Epithelial cell of prostate (primary cell): ENCODE results near the gene KDM4C.
A peak's percentile ranks its signal among the peaks of the same experiment; 100 is the strongest.
"Not testable (repeated sequence)": the region's sequence is repeated elsewhere in the genome, so short reads cannot be mapped to it uniquely, and the experiment has no call there.

Source experiments
- DNase-seq: peaks from one replicate; pipeline ENCODE4 v3.0.0-alpha.2; 2011; ENCODE audit warnings: low read depth, low spot score
- H3K27ac ChIP-seq: fragments of 450-650 bp; 2 replicates; pipeline ENCODE4 v1.5.1; 2017; ENCODE audit warnings: mild to moderate bottlenecking

KDM4C gene

DNA sequence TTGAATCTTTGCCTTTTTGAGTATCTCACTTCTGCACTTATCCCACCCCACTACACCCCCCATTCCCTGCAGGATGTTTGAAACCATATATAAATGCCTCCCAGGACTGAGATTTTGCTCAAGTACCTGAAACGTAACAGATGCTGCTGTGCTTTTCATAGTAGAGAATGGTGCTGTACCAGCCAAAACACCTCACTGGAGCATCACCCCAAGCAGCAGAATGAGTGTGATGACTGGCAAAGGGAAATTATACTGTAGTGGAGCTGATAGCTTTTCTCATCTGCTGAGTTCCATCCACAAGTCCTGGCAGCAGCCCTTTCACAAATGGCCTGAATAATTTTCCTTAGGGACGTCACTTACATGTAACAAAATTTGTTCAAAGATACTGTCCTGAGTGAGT, 246.1 kb downstream of the KDM4C start:
- no peak for DNase-seq
- H3K27ac ChIP-seq = no peak overlapping the region

DNA sequence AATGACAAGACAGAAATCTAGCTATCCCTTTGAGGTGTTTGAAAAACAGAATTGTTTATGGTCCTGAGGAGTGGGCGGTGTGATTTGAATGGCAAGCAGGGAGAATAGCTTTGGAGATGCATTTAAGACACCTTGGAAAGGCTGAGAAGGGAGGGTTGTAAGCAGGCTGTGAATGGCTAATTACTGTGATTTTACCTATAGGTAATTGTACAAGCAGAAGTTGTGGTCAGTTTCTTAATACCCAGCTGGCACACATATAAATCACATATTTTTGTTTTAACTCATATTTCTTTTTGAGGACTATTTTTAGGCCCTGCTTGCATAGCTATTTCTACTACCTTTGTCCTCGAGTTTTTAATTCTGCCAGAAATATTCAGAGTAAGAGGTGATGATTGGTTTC, 248.6 kb downstream of the KDM4C start:
- no peak for DNase-seq
- H3K27ac ChIP-seq = no peak overlapping the region

DNA sequence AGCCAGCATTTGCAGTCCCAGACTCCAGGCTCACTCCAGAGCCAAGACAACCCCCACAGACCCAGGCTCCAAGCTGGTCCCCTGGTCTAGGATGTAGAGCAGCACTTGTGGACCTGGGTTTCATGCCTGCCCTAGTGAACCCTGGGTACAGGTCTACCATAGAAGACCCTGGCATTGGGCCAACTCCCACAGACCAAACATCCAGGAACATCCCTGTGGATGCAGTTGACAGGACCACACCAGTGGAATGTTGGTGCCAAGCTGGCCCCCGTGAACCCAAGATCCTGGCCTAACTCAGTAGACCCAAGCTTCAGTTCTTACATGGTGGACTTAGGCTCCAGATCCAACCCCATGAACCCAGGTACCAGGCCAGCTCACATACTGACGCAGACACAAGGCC, 250.6 kb downstream of the KDM4C start:
- DNase-seq = no peak
- H3K27ac ChIP-seq = no peak overlapping the region

DNA sequence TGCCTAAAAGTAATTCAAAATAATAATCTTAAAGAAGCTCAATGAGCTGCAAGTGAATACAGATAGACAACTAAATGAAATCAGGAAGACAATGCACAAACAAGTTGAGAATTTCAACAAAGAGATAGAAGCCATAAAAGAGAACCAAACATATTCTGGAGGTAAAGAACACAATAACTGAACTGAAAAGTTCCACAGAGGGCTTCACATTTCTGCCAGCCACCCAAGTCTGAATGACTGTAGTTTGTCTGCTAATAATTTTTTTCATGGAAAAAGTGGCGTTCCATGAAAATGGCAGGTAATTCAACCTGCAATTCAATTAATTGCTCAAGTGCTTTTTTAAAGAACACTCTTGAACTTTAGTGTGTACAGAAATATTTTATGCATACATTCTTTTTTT, 251.3 kb downstream of the KDM4C start:
- no peak overlapping the region for H3K27ac ChIP-seq
- DNase-seq = no peak

DNA sequence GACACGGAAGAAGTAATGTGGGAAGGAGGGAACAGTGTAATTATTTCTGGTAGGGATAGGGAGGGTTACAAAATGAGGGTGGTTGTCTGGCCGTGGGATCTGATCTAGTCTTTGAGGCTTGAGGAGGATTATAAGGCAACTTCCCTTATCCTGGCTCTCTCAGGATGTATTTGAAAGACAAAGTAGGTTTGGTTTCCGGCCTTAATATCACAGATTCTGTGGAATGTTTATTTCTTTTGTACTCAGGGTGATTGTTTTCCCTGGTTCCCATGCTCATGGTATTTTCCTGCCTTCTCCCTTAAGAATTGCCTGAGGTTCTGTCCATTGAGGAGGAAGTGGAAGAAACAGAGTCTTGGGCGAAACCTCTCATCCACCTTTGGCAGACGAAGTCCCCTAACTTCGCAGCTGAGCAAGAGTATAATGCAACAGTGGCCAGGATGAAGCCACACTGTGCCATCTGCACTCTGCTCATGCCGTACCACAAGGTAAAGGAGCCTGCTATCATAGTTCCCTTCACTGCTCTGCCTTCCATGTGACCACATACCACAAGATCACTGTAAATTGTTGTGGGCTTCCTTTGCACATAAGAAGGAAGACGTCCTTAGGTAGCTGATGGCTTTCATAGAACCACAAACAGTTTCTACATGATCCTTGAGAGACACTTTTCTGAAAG, 253.8 kb downstream of the KDM4C start:
- no peak overlapping the region for H3K27ac ChIP-seq
- DNase-seq = no peak

DNA sequence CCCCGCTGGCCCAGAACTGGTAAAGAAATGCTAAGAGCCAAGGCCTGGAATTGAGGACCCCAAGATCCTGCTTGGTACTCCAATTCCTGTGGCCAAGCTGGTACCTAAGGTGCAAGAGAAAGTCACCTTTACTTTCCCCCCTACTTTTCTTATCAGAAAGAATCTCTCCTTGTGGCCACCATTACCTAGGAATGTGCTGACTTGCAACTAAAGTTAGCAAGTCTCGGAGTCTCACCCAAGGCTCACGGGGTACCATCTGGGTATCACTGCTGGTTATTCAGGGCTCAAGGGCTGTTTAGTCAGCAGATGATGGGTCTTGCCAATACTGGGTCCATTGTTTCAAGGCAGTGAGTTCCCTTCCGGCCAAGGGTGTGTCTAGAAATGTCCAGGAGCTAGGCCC, 270.2 kb downstream of the KDM4C start:
- no peak for DNase-seq
- no peak overlapping the region for H3K27ac ChIP-seq

DNA sequence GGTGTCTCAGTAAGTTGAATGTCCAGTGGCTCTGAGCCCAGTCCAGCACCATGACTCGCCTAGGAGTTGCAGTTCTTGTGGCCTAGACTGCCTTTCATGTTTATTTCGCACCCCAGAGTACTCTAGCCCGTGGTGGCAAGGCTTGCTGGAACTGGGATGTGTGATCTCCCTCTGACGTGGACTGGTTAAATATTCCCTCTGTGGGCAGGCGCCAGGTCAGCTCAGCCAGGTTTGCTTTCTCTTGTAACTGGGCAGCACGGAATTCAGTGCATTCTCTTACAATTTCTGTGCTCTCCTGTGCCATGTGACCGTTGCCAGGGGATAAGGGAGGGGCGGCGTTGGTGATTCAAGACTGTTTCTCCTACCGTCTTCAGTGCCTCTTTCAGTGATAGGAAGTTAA, 270.8 kb downstream of the KDM4C start:
- DNase-seq = no peak
- H3K27ac ChIP-seq = no peak overlapping the region

DNA sequence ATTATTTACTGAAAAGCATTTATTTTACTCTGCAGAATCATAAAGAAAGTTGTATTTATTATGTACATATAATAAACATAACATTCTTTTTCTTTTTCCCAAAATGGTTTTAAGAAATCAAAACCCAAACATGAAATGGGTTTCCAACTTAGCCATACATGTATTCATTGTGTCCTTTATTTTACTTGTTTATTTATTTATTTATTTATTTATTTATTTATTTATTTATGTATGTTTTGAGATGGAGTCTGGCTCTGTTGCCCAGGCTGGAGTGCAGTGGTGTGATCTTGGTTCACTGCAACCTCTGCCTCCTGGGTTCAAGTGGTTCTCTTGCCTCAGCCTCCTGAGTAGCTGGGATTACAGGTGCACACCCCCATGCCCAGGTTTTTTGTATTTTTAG, 273.2 kb downstream of the KDM4C start:
- not testable (repeated sequence) for DNase-seq, H3K27ac ChIP-seq

DNA sequence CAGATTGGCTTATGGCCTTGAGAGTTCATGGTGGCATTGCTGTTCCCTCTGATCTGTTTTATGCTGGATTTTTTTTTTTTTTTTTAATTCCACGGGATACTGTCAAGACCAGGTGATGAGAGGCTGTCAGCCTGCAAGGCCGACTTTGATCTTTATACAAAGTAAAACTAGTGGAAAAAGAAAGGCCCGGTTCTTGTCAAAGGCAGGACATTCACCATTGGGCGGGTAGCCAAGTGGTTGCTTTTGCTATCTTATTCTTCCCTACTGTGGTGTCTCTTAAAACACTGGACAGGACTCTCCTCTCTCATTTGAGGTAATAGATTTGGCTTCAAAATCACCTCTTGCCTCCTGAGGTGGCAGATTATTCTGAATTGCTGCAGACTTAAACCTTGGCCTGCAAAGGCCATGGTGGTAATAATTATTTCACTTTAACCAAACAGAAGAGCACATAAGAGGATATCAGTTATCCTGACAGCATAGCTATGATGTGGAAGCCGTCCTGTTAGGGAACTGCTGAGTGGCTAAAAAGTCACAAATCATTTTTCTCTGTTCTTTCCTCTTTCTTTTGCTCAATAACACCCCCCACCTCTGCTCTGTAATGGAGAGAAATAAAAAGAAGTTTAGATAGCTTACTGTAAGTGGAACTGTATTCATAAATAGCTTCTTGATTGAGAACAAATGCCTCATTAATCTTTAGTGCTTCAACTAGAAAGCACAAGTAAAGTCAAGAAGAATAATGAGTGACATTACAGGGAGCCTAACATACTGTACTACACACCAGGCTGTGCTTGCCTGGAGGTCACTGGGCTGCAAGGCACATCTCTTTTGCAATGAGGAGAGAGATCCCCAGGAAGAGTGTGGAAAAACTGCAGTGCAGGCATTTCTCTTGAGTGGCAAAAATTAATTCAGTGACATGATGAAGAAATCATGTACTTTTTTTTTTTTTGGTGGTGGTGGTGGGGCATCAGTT, 275.6 kb downstream of the KDM4C start:
- DNase-seq = no peak

DNA sequence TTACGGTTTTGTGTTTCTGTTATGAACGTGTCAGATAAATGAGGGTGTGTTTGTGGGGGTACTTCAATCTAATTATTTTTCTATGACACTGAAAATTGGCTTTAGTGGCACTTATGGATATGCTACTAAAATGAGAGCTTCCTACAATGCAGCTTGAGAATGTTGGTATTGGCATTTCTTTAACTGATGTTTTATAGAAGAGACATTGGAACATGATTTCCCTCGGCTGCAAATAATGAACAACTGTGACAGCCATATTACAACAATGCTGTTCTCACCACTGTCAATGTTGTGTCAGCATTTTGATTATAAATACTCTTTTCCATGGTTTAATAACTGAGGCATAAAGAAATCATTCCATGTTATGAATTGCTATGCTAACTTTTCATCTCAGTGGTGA, 279.4 kb downstream of the KDM4C start:
- DNase-seq = no peak
- H3K27ac ChIP-seq = no peak overlapping the region

More for the DNA sequence above, 275.6 kb downstream of the KDM4C start:
- H3K27ac ChIP-seq = no peak overlapping the region

DNA sequence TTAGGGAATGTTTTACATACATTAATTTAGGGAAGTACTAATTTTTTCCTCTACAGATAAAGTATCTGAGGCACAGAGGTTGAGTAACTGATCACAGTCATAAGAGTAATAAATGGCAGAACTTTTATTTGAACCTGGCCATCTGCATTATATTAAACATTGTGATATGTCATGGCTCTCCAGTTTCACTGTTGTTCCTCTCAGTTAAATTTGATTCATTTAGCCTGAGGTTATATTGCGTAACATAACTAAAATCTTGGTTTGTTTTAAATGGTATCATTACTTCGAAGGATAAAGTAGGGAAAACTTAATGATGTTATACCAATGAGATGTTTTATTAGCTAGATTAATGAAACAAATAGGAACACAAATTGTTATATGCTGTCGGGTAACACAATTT, 284.4 kb downstream of the KDM4C start:
- H3K27ac ChIP-seq = no peak overlapping the region
- DNase-seq = peak; percentile 14

DNA sequence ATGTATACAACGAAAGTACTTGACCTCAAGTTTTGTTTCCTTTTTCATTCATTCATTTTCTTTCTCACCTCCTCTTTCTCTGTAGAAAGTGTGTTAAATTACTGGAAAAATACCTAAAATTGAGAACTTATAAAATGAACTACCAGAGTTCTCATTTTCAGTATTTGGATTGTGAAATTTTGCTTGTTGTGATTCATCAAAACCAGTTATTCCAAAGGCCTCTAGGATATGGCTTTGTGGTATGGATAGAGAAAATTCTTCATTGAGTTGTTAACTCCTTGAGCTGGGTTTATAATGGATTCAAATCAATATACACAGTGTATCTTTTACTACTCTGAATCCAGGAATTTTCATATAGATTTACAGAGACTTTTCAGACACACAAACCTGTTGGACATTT, 287.6 kb downstream of the KDM4C start:
- no peak overlapping the region for H3K27ac ChIP-seq
- DNase-seq = no peak

DNA sequence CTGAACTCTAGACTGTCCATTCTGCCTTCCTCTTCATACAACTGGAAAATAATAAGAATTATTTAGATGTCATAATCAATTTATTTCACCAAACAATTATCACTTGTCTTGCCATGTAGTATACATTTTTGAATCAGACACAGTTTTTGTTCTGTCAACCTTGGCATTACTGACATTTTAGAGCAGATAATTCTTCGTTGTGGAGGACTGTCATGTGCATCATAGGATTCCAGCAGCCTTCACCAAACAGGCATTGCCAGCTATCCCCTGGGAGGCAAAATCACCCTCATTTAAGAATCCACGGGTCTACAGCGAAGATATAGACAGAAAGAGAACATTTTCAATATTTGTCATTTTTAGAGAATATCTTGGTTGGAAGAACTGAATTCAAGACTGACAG, 293.9 kb downstream of the KDM4C start:
- no peak for DNase-seq
- H3K27ac ChIP-seq = no peak overlapping the region

DNA sequence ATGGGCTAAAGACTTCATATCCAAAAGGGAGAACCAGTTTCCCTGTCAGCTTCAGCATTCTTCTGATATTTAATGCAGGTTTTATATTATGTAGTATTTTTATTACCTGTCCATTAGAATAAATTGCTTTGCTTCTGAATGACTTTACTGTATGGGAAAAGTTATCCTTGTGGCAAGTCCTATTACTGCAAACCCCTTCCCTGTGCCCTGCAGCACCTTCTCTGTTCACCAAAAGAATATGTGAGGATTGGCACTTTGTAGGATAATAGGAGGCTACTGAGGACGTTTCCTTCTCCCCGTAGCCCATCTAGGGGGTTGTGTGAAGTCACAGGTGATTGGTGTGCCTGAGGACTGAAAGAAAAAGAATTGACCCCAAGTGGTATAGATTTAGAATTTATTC, 296.1 kb downstream of the KDM4C start:
- no peak overlapping the region for H3K27ac ChIP-seq
- no peak for DNase-seq

DNA sequence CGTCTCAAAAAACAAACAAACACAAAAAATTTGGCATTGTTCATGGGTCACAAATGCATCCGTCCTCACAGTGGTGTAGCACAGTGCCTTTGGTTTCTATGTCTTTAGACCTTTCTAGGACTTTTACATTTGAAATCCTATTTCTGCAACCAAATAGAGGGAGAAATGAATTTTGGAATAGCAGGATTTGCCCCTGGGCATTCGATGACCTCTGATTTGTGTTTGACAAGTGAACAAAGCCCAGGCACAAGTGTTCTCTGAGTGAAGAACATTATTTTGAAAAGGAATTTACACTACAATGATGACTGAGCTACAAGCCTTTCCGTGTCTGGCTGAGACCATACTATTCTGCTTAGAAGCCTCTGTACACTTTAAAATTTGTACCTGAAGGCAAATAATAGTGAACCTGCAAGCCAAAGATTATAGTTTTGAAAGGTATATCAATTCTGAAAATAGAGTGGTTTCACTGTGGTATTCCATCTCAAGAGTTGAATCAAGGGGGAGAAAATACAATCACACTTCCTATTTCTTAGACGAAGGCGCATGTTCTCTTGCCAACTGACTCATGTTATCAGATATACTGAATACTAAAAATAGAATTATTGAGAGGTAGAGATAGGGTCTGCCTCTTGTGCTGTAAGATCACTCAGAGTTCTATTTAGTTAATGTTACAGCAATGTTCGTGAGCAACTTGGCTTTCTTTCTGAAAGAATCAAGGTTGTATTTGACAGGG, 297.6 kb downstream of the KDM4C start:
- DNase-seq = no peak
- H3K27ac ChIP-seq = no peak overlapping the region

DNA sequence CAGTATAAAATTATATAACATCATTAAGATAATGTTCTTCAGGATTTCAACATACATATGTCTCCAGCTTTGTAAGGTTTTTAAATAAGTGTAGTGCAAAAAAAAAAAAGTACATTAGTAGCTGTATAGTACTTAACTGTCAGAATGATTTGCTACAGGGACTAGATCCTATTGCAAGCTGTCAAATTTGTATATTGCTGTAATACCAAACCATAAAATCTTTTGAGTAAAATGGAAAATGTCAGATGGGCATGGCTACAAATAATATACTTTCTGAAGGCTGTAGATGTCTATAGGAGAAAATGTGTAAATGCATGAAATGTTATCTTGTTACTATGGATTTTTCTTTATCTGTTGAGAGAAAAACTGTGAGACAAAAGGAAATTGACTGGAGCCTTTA, 298.5 kb downstream of the KDM4C start:
- H3K27ac ChIP-seq = no peak overlapping the region
- no peak for DNase-seq

DNA sequence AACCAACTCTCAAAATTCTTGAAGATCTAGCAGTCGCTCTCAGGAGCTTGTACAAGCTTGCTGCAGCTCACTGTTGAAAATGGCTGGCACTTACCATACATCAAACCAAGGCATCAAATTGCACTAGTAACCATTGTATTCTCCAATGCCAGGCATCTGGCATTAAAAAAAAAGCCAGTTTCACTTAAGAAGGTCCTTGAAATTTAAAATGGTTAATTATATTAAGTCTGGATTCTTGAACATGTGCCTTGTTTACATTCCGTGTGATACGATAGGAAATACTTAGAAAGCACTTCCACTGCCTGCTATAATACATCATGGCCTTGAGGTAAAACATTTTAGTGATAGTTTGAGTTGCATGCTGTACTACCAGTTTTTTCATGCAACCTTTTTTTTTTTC, 300.7 kb downstream of the KDM4C start:
- no peak for DNase-seq
- H3K27ac ChIP-seq = no peak overlapping the region

DNA sequence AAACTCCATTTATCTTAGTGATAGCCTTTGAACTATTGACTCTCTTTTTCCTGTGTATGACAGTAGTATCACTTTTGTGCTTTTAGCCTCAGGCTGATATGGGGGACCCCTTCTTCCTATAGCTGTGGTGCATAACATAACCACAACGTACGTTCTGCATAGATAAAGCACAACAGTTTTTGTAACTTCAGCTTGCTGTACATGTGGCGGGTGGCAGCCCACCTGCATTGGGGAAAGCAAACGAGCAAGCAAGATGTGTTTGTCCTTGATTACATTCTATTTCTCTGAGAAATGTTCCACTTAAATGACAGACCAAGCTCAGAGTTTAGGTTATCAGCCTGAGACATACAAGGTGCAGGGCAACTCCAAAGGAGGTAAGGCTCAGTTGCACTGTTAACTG, 309.4 kb downstream of the KDM4C start:
- DNase-seq = no peak
- no peak overlapping the region for H3K27ac ChIP-seq

DNA sequence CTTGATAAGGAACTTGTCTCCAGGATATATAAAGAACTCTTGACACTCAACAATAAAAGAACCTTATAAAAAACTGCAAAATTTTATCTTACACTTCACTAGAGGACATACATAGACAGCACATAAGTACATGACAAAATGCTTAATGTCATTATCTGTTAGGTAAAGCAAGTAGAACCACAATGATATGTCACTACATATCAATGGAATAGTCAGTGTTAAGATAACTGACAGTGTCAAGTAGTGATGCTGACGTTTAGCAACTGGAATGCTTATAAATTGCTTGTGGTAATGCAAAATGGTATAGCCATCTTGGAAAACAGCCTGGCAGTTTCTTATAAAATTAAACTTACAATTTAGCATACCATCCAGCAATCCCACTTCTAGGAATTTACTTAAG, 314.1 kb downstream of the KDM4C start:
- DNase-seq = no peak

DNA sequence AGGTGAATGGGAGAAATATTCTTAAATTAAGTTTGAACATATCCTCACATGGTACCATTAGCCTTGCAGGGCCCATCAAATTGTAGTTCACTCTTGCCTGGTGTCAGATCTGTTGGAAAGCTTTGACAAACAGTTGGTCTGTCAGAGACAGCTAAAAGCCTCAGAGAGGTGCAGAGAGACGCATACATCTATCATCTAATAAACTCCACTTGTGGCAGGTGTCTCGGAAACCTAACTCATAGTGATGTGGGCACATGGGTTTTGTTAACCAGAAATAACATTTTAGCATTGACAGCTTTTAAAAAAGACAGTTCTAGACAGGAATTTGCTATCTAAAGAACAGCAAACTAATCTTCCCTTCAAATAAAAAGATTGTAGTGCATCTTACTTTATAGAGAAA, 315.9 kb downstream of the KDM4C start:
- no peak overlapping the region for H3K27ac ChIP-seq
- DNase-seq = no peak

More for the DNA sequence above, 314.1 kb downstream of the KDM4C start:
- no peak overlapping the region for H3K27ac ChIP-seq

DNA sequence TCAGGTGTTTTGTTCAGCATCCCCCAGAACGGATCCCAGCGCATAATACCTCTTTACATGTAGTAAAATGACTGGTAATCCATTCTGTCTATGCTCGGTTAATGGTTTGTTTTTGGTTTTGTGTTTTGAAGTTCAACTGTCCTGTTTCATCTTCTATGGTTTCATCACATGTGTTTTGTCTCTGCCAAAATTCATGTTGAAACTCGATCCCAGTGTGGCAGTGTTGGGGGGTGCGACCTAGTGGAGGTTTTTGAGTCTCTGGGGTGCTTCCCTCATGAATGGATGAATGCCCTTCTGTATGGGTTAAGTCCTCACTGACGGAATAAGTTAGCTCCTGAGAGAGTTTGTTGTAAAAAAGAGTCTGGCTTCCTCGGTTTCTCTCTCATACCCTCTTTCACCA, 317.4 kb downstream of the KDM4C start:
- no peak for DNase-seq
- no peak overlapping the region for H3K27ac ChIP-seq
